ENCODE results near the gene RNH1.

- TF ChIP-seq POLR2AphosphoS5 (IDR thresholded peaks at IDR 0.05) (no peak), POLR2A (IDR thresholded peaks at IDR 0.05) (no peak)
- TF ChIP-seq, protein P1, sequence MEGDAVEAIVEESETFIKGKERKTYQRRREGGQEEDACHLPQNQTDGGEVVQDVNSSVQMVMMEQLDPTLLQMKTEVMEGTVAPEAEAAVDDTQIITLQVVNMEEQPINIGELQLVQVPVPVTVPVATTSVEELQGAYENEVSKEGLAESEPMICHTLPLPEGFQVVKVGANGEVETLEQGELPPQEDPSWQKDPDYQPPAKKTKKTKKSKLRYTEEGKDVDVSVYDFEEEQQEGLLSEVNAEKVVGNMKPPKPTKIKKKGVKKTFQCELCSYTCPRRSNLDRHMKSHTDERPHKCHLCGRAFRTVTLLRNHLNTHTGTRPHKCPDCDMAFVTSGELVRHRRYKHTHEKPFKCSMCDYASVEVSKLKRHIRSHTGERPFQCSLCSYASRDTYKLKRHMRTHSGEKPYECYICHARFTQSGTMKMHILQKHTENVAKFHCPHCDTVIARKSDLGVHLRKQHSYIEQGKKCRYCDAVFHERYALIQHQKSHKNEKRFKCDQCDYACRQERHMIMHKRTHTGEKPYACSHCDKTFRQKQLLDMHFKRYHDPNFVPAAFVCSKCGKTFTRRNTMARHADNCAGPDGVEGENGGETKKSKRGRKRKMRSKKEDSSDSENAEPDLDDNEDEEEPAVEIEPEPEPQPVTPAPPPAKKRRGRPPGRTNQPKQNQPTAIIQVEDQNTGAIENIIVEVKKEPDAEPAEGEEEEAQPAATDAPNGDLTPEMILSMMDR (IDR thresholded peaks at IDR 0.05), result no peak
These were observed 19.4 kb downstream of the RNH1 start for GRCh38 chr11:487571-488021.
